ENCODE results near the gene MOB3C.

DNA sequence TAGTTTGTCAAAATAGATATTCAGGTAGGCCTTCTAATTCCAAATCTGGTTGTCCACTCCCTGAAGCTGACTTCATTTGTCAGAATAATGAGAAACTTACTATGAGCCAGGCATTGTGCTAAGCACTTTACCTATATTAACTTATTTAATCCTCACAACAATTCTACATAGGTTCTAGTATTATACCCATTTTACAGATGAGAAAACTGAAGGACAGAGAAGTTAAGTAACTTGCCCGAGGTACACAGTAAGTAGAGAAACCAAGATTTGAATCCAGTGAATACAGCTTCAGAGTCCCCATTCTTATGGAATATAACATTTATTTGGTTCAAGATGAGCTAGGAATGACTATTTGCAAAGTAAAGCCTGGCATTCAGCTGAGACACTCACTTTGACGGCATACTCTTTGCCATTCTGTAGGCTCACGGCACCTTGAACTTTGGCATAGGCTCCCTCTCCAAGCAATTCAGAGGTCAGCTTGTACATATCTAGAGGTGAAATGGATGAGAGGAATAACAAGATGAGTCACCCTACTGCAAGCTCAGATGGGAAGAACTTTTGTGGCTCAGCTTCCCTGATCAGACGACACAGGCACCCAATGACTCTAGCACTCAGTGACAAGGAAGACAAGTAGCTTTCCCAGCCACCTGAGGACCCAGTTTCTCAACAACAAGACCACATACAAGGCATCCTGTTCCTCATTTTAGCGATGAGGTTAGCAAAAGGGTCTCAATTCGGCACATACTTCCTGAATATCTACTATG, 36.3 kb downstream of the MOB3C start:
- TF ChIP-seq EZH2 (IDR thresholded peaks at IDR 0.05; ENCODE audit: low read length, unreplicated experiment) (no peak), EZH2phosphoT487 (IDR thresholded peaks at IDR 0.05; ENCODE audit: borderline replicate concordance, low read length) (no peak)
- TF ChIP-seq, protein P1, sequence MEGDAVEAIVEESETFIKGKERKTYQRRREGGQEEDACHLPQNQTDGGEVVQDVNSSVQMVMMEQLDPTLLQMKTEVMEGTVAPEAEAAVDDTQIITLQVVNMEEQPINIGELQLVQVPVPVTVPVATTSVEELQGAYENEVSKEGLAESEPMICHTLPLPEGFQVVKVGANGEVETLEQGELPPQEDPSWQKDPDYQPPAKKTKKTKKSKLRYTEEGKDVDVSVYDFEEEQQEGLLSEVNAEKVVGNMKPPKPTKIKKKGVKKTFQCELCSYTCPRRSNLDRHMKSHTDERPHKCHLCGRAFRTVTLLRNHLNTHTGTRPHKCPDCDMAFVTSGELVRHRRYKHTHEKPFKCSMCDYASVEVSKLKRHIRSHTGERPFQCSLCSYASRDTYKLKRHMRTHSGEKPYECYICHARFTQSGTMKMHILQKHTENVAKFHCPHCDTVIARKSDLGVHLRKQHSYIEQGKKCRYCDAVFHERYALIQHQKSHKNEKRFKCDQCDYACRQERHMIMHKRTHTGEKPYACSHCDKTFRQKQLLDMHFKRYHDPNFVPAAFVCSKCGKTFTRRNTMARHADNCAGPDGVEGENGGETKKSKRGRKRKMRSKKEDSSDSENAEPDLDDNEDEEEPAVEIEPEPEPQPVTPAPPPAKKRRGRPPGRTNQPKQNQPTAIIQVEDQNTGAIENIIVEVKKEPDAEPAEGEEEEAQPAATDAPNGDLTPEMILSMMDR (conservative IDR thresholded peaks at IDR 0.05; ENCODE audit: low read depth, low read length), result no peak
